SU-DHL-6 (cell line): Measurements from ENCODE around the gene KLRK1.
"Not testable (repeated sequence)": the region's sequence is repeated elsewhere in the genome, so short reads cannot be mapped to it uniquely, and the experiment has no call there.

Experiments used
- EZH2phosphoT487 ChIP-seq: fragments of 200-600 bp; sonication (generic), shearing (Covaris generic); conservative IDR thresholded peaks from 2 replicates; pipeline ENCODE4 v1.6.1; 2018; ENCODE audit warnings: mild to moderate bottlenecking, antibody characterized with exemption, low read length, moderate library complexity, mixed read lengths
- TF ChIP-seq, protein P1 (sequence below): fragments of 200-600 bp; sonication (generic); IDR thresholded peaks from one replicate; pipeline ENCODE4 v1.5.1; 2017; ENCODE audit warnings: antibody characterized with exemption, mild to moderate bottlenecking, low read length, moderate library complexity; ENCODE audit not compliant: insufficient read depth, poor library complexity, severe bottlenecking

DNA sequence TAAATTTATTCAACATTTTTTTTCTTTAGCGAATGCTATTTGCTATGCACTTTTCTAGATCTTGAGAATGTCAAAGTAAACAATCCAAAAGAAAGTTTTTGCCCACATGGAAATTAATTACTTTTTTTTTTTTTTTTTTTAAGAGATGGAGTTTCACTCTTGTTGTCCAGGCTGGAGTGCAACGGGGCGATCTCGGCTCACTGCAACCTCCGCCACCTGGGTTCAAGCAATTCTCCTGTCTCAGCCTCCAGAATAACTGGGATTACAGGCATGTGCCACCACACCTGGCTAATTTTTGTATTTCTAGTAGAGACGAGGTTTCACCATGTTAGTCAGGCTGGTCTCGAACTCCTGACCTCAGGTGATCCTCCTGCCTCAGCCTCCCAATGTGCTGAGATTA, 1.1 kb upstream of the KLRK1 start:
- TF ChIP-seq, protein P1, sequence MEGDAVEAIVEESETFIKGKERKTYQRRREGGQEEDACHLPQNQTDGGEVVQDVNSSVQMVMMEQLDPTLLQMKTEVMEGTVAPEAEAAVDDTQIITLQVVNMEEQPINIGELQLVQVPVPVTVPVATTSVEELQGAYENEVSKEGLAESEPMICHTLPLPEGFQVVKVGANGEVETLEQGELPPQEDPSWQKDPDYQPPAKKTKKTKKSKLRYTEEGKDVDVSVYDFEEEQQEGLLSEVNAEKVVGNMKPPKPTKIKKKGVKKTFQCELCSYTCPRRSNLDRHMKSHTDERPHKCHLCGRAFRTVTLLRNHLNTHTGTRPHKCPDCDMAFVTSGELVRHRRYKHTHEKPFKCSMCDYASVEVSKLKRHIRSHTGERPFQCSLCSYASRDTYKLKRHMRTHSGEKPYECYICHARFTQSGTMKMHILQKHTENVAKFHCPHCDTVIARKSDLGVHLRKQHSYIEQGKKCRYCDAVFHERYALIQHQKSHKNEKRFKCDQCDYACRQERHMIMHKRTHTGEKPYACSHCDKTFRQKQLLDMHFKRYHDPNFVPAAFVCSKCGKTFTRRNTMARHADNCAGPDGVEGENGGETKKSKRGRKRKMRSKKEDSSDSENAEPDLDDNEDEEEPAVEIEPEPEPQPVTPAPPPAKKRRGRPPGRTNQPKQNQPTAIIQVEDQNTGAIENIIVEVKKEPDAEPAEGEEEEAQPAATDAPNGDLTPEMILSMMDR = not testable (repeated sequence)
- TF ChIP-seq EZH2phosphoT487 = not testable (repeated sequence)
